GM23248 (cell line): ENCODE measurements around the gene PREP.

Experiments
- EZH2 ChIP-seq: fragments of 200-600 bp; sonication (generic); IDR thresholded peaks from 2 replicates; pipeline ENCODE4 v1.6.1; 2018; ENCODE audit warnings: antibody characterized with exemption, mild to moderate bottlenecking; ENCODE audit not compliant: insufficient read depth, poor library complexity, severe bottlenecking
- EZH2phosphoT487 ChIP-seq: fragments of 200-600 bp; sonication (generic); IDR thresholded peaks from 2 replicates; pipeline ENCODE4 v1.6.1; 2018; ENCODE audit warnings: antibody characterized with exemption, moderate library complexity, mild to moderate bottlenecking, low read depth; ENCODE audit not compliant: insufficient read depth

- TF ChIP-seq EZH2phosphoT487 (no peak), EZH2 (no peak)
These were observed 13.3 kb downstream of the PREP start for GRCh38 chr6:105389543-105389942.
